GM12878 (cell line): ENCODE results near the gene ARHGAP32.
A peak's percentile ranks its signal among the peaks of the same experiment; 100 is the strongest.

Source experiments
- ATF3 ChIP-seq: IDR thresholded peaks from 2 replicates; pipeline ENCODE4 v1.6.1; 2011; ENCODE audit warnings: low read depth, mild to moderate bottlenecking, low read length, moderate library complexity, borderline replicate concordance; ENCODE audit errors: extremely low read depth
- BHLHE40 ChIP-seq, 2 experiments: fragments of 450-650 bp in 1 of 2; IDR thresholded peaks; 2 replicates each; pipeline ENCODE4 v1.6.1; 2011 to 2017; ENCODE audit warnings: low read depth in 2 of 2, borderline replicate concordance in 1 of 2, improper control_type of control experiment in 1 of 2, low read length in 1 of 2, mild to moderate bottlenecking in 1 of 2
- CBX5 ChIP-seq: sonication (generic); IDR thresholded peaks from 2 replicates; pipeline ENCODE4 v1.6.1; 2016; ENCODE audit warnings: low read depth, moderate library complexity, mild to moderate bottlenecking, inconsistent platforms
- CTCF ChIP-seq, 3 experiments: IDR thresholded peaks in 2 of 3; conservative IDR thresholded peaks in 1 of 3; 2 replicates each; pipeline ENCODE4 v1.5.1; 2011; ENCODE audit warnings: low read depth in 3 of 3, low read length in 3 of 3, mild to moderate bottlenecking in 3 of 3, control low read depth in 2 of 3, moderate library complexity in 2 of 3, inconsistent platforms in 1 of 3, mixed read lengths in 1 of 3; ENCODE audit not compliant: control insufficient read depth in 2 of 3, insufficient read depth in 1 of 3; ENCODE audit errors: extremely low read depth in 1 of 3
- EZH2 ChIP-seq: IDR thresholded peaks from 2 replicates; pipeline ENCODE4 v1.6.1; 2012; ENCODE audit warnings: low read depth, mild to moderate bottlenecking, control low read depth, inconsistent platforms, low read length, borderline replicate concordance; ENCODE audit not compliant: control insufficient read depth
- FOXM1 ChIP-seq: IDR thresholded peaks from 2 replicates; pipeline ENCODE4 v1.6.1; 2012; ENCODE audit warnings: low read depth, mild to moderate bottlenecking, inconsistent platforms, low read length, moderate library complexity
- IRF3 ChIP-seq: fragments of 450-650 bp; IDR thresholded peaks from 2 replicates; pipeline ENCODE4 v1.6.1; 2014; ENCODE audit warnings: mild to moderate bottlenecking
- JUND ChIP-seq: IDR thresholded peaks from 2 replicates; pipeline ENCODE4 v1.6.1; 2012; ENCODE audit warnings: low read depth, mild to moderate bottlenecking, low read length, improper control_type of control experiment, moderate library complexity
- MXI1 ChIP-seq: fragments of 150-350 bp; IDR thresholded peaks from 2 replicates; pipeline ENCODE4 v1.6.1; 2011; ENCODE audit warnings: low read depth, mild to moderate bottlenecking, inconsistent platforms, low read length, improper control_type of control experiment
- NBN ChIP-seq: fragments of 450-650 bp; IDR thresholded peaks from 2 replicates; pipeline ENCODE4 v1.6.1; 2016
- REST ChIP-seq: IDR thresholded peaks from 2 replicates; pipeline ENCODE4 v1.6.1; 2012; ENCODE audit warnings: mild to moderate bottlenecking, low read depth, low read length
- ZNF274 ChIP-seq: IDR thresholded peaks from one replicate; pipeline ENCODE4 v1.8.0; 2011; ENCODE audit not compliant: insufficient read length, insufficient read depth

GRCh38 chr11:128965485-128965884, 226.6 kb downstream of the ARHGAP32 start:
- TF ChIP-seq ATF3 (no peak), CTCF (IDR thresholded peaks at IDR 0.05 in 2 of 3, conservative IDR thresholded peaks at IDR 0.05 in 1 of 3; ENCODE audit: control insufficient read depth in 2 of 3, extremely low read depth in 1 of 3, insufficient read depth in 1 of 3, low read depth in 3 of 3, low read length in 3 of 3) (no peak), CBX5 (no peak), MXI1 (peak; percentile 89), ZNF274 (no peak), EZH2 (no peak), FOXM1 (no peak), JUND (peak; percentile 94), REST (no peak), IRF3 (no peak), BHLHE40 (IDR thresholded peaks at IDR 0.05; ENCODE audit: borderline replicate concordance in 1 of 2, low read depth in 2 of 2, low read length in 1 of 2) (peak in 1 of 2 experiments; percentile 42; a peak in 1 of 4 replicates), NBN (no peak)
